M059J (cell line): ENCODE data around the gene RNF133. TPM values are rescaled to one million over a fixed set of nuclear protein-coding genes. Genes with fewer than 3 reads are reported as not detected.

Source experiments
- DNase-seq: peaks from one replicate; pipeline ENCODE4 v3.0.0-alpha.2; 2012; ENCODE audit warnings: low read depth
- total RNA-seq: library from RNA; depleted of rRNA; stranded (reverse); fragments of >200 nt; shearing (Covaris generic); gene quantifications from 2 replicates; pipeline ENCODE4 v1.2.3, GENCODE V29; 2014; rRNA removed

The RNF133 gene
- total RNA-seq, result 0.10 TPM in 1 of 2 replicates, not detected in the other

DNA sequence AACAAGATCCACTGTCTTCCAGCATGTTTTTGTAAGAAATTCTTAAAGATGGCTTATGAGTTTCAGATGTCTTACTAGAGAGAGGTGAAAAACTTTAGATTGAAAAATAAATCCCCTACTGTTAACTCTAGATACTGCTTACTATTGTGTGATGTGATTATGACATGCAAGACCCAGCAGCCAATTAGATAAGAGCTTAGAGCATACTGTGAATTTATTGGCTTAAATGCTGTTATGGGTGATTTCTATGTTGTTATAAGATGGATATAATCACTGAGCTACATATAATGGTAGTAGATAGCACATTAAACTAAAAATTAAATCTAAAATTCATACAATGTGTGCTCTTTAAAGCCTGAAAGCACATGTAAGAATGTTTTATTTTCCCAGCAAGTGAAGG lies at the start of gene RNF133:
Gene RNF133 (minus strand): TSS at position 101 of the 400 bp plus-strand sequence. CDS start 199 bp downstream, outside the sequence.
- DNase-seq, result no peak

GRCh38 chr7:122748195-122748594 lies 49.3 kb upstream of the RNF133 start:
- no peak for DNase-seq

GRCh38 chr7:122746948-122747347 lies 48.0 kb upstream of the RNF133 start:
- no peak for DNase-seq

GRCh38 chr7:122743211-122743610 lies 44.3 kb upstream of the RNF133 start:
- no peak for DNase-seq

- no peak for DNase-seq
These were observed 40.0 kb upstream of the RNF133 start for GRCh38 chr7:122738947-122739346.

- DNase-seq, result no peak
These were observed 37.3 kb upstream of the RNF133 start for GRCh38 chr7:122736183-122736582.

GRCh38 chr7:122727759-122728158 lies 28.8 kb upstream of the RNF133 start:
- no peak for DNase-seq

- DNase-seq, result no peak
These were observed 28.4 kb upstream of the RNF133 start for GRCh38 chr7:122727354-122727753.

- DNase-seq, result no peak
These were observed 28.0 kb upstream of the RNF133 start for GRCh38 chr7:122726881-122727280.

DNA sequence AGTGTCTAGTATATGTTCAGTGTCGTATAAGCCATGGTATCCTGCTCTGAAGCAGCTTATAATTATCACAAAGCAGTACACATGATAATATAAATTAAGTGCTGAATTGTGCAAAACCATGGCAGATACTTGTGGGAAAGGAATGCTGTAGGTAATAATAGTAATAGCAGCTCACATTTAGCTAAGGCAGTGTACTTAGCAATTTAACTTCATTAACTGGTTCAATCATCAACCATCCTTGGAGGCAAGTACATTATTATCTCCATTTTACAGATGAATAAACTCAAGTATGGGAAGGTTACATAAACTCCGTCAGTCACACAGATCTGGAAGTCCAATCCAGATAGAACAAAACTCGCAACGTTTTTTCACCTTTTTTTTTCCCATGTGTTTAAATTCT lies 25.4 kb upstream of the RNF133 start:
- DNase-seq, result no peak

DNA sequence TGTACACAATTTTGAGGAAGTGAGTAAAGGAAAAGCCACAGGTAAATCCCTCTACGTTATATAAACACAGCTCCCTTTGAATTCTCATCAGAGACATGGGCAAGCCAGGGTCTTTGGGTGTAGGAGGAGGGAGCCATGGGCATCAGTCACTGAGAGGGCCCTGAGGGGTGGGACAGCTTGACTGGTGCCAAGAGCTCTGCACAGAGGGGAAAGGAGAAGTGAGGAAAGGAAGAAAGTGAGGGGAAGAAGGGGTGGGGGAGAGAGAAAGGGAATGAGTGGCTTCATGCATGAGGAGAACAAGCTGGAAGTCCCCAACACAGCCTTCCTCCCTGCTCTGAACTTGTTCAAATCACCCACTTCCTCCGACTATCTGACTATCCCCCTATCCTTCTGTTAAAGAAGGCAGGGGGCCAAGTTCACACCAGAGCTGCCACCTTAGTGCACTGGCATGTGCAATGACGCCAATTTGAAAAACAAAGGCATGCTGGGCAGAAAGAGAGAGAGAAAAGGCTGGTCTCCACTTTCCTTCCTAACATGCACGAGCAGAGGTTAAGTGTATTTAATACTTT lies 20.2 kb upstream of the RNF133 start:
- DNase-seq, result no peak

DNA sequence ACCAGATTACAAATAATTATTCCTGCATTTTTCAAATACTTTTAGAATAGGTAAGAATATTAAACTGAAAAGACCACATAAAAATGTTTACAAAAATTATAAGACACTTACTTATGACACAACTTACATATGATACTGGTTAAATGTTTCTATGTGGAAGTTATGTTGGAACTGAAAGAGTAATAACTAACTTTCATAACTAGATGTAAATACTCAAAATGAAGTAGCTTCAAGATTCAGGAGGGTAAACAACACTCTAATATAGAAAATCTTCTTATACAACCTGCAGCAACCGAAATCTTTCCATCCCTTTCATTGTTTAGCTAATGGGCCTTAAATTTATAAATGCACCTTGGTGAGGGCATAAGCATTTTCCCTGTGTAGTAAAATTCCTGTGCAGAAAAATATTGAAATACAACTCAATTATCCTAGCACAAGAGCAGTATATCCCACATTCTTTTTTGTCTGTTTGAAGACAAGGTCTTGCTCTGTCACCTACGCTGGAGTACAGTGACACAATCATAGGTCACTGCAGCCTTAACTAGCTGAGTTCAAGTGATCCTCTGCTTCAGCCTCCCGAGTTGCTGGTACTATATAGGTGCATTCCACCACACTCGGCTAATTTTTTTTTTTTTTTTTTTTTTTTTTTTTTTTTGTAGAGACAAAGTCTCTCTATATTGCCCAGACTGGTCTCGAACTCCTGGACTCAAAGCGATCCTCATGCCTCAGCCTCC lies 18.6 kb upstream of the RNF133 start:
- no peak for DNase-seq

DNA sequence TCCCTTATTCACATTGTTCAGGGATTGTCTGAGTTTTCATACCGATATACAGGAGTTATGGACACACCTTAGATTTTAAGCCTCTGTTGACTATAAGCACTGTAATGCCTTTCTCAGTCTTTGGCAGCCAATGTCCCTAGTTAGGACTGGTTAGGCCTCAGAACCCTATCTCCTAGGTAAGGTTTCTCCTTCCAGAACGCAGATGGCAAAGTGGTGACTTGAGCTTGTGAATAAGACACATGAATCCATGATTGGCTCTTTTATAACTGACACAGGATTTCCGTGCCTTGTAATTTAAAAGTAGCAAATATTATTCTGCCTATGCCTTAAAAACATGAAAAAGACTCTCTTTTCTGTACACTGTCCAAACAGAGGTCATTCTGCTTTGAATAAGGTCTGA lies 16.3 kb upstream of the RNF133 start:
- no peak for DNase-seq

- DNase-seq, result no peak
These were observed 12.0 kb upstream of the RNF133 start for GRCh38 chr7:122710916-122711315.

GRCh38 chr7:122709930-122710646 lies 11.2 kb upstream of the RNF133 start:
- no peak for DNase-seq

DNA sequence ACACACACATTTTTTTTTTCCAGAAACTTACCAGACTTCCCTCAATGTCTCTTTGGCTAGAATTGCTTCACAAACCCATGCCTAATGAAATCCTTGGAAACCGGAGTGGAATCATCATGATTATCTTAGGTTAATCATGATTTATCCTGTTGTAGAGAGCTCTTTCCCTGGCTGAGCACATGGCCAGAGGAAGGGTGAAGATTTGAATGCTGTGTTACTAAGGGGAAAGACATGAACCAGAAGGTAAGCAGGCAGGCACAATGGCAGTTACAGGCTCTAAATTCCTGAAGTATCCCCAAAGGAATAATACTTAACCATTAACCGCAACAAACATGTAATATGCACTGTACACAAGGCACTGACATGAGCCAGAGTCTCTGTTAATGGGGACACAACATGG lies 7.9 kb upstream of the RNF133 start:
- DNase-seq, result no peak

DNA sequence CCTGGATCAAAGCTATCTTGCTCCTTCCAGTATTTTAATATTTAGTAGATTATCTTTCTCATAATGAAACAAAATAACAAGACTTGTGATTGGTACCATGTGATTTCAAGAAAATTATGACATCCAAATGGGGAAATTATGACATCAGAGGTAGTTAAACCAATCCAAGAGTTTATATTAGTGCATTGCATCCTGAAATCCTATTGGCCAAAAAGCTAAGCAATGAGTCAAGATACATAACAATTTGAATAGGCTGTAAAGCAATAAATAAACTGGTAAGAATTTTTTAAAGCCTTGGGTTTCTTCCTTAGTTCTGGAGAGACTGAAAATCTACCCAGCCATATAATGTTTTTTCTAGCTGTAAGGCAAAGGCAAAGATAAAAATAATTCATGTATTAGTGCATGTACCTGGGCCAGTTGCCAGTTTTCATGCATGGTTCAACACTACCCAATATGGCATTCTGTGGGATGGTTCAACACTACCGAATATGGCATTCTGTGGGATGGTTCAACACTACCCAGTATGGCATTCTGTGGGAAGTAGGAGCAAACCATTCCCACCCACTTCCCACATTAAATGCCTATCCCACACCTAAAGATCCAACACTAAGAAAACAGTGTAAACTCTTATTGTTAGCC lies 4.1 kb upstream of the RNF133 start, which contains the start of gene RNF148:
Gene RNF148 (minus strand): TSS at position 51 of the 639 bp plus-strand sequence. CDS start 172 bp downstream, outside the sequence.
- DNase-seq, result no peak

GRCh38 chr7:122695816-122696215 lies 3.1 kb downstream of the RNF133 start:
- no peak for DNase-seq

DNA sequence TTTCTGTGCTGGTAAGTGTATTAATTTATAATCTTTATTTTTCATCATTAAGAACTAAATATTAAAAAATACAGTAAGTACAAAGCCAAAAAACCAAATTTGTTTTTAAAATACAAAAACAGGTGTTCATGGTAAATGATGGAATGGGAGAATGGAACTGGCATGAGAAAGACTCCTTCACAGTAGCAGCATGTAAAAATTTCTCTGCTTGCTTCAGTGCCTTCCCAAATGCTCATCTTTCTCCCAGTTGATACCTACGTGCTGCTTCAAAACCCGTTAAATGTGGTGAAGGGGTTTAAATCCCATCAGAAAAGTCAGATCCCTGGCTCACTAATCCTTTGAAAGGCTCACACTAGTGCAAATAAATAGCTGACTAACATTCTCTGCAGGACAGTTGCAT lies 4.2 kb downstream of the RNF133 start:
- no peak for DNase-seq

DNA sequence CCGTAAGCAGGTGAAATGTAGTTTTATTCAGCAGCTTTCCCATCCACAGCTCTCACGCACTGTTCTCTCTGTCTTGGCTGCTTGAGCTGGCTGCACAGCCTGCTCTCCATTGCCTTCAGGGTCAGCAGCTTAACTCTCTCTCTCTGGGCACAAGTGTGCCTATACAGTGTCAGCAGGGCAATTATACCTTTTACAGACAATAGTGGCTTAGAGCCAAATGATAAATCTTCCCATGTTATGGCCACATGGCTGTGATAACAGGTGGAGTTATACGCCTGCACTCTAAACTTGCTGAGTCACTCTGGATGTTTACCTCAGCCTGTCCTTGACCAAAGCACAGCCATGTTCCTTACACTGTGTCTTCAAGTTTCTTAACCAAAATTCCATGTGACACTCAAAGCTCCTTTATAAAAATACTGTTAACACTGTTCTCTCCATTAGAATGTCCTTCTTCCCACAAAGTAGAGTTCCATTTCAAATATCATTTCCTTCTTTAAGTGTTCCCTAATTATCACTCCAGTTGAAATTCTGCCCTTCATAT lies 6.1 kb downstream of the RNF133 start:
- DNase-seq, result no peak

DNA sequence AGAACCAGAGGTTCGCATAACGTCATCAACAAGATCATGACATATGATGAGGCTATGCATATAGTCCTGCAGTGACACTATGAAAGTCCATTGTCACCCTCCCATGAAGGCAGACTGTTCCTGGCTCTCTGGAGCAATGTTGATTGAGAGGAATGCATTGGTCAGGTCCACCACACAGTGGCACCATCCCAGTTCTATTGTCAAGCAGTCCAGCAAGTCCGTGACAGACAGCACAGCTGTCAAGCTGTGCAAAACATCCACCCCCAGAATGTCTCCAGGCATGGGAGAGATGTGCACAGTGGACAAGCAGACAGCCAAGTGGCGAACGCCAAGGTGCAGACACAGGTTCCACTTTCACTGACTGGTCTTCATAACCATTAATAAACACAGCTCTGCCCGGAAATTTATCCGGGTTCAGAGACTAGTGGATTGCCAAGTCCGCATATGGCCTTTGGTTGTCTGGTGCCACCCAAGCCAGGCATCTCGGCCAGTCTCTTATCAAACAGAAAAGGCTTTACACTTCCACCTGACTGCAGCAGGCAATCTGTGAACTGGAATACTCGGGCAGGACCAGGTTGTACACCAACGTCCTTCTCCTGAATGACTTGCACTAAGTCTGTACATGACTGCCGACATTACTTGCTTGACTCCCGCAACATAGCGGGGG lies 7.2 kb downstream of the RNF133 start:
- no peak for DNase-seq
